ENCODE measurements around the gene SLC25A1.

The SLC25A1 gene

GRCh38 chr22:19214078-19214473 is 35.5 kb upstream of the SLC25A1 start:
- no peak overlapping the region for H3K4me3 ChIP-seq (ENCODE audit: low read depth, low read length)
- TF ChIP-seq, protein P1, sequence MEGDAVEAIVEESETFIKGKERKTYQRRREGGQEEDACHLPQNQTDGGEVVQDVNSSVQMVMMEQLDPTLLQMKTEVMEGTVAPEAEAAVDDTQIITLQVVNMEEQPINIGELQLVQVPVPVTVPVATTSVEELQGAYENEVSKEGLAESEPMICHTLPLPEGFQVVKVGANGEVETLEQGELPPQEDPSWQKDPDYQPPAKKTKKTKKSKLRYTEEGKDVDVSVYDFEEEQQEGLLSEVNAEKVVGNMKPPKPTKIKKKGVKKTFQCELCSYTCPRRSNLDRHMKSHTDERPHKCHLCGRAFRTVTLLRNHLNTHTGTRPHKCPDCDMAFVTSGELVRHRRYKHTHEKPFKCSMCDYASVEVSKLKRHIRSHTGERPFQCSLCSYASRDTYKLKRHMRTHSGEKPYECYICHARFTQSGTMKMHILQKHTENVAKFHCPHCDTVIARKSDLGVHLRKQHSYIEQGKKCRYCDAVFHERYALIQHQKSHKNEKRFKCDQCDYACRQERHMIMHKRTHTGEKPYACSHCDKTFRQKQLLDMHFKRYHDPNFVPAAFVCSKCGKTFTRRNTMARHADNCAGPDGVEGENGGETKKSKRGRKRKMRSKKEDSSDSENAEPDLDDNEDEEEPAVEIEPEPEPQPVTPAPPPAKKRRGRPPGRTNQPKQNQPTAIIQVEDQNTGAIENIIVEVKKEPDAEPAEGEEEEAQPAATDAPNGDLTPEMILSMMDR (IDR thresholded peaks at IDR 0.05; ENCODE audit: control insufficient read depth, extremely low read depth, insufficient read depth): no peak
- no peak for DNase-seq (ENCODE audit: low read depth)

- no peak for DNase-seq (ENCODE audit: low read depth)
- TF ChIP-seq, protein P1 (IDR thresholded peaks at IDR 0.05; ENCODE audit: control insufficient read depth, extremely low read depth, insufficient read depth): no peak
- H3K4me3 ChIP-seq (ENCODE audit: low read depth, low read length): no peak overlapping the region
These were observed 35.0 kb upstream of the SLC25A1 start for GRCh38 chr22:19213442-19214077.

DNA sequence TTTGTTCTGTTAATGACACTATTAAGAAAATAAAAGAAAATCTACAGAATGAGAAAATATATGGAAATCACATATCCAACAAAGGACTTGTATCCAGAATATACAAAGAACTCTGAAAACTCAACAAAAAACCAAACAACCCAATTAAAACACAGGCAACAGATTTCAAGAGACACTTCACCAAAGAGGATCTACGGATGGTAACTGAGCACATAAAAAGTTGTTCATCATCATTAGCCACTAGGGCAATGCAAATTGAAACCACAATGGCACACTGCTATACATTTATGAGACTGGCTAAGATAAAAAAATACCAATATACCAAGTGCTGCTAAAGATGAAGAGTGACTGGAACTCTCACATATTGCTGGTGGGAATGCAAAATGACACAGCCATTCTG is 34.5 kb upstream of the SLC25A1 start:
- TF ChIP-seq, protein P1 (IDR thresholded peaks at IDR 0.05; ENCODE audit: control insufficient read depth, extremely low read depth, insufficient read depth): no peak
- DNase-seq (ENCODE audit: low read depth): no peak
- H3K4me3 ChIP-seq (ENCODE audit: low read depth, low read length): no peak overlapping the region

GRCh38 chr22:19212302-19212870 is 33.9 kb upstream of the SLC25A1 start:
- no peak overlapping the region for H3K4me3 ChIP-seq (ENCODE audit: low read depth, low read length)
- no peak for DNase-seq (ENCODE audit: low read depth)
- TF ChIP-seq, protein P1 (IDR thresholded peaks at IDR 0.05; ENCODE audit: control insufficient read depth, extremely low read depth, insufficient read depth): no peak

DNA sequence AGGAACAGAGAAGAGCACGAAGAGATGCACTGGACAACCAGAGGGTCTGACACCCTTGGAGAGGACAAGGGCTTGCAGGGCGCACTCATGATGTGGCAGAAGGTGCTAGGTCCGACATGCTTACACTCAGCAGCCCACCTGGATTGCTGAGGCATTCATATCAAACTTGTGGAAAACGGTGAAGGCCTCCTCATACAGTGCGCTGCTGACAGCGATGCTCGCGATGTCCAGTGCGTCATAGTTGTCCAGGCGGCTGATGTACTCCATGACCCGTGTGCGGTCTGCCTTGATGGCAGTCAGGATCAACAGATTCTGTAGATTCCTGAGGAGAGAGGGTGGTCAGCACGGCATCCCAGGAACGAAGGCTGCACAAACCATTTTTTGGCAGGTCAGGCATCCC is 31.7 kb upstream of the SLC25A1 start:
- no peak overlapping the region for H3K4me3 ChIP-seq (ENCODE audit: low read depth, low read length)
- DNase-seq (ENCODE audit: low read depth): no peak
- TF ChIP-seq, protein P1 (IDR thresholded peaks at IDR 0.05; ENCODE audit: control insufficient read depth, extremely low read depth, insufficient read depth): no peak

GRCh38 chr22:19208287-19208847 is 29.8 kb upstream of the SLC25A1 start:
- H3K4me3 ChIP-seq (ENCODE audit: low read depth, low read length): no peak overlapping the region
- TF ChIP-seq, protein P1 (IDR thresholded peaks at IDR 0.05; ENCODE audit: control insufficient read depth, extremely low read depth, insufficient read depth): no peak

More at GRCh38 chr22:19208287-19208847, 29.8 kb upstream of the SLC25A1 start:
- no peak for DNase-seq (ENCODE audit: low read depth)
